ENCODE results near the gene EYS. TPM values are rescaled to one million over a fixed set of nuclear protein-coding genes. Genes with fewer than 3 reads are reported as not detected.

The EYS gene
- polyA plus RNA-seq, 2 of the 4 experiments (the other 2 are of a cell fraction), result 0.03 to 0.06 TPM

GRCh38 chr6:64874776-64875175 is 832.2 kb downstream of the EYS start (continued):
- TF ChIP-seq HMGXB4 (CRISPR knock-in tag; IDR thresholded peaks at IDR 0.05; ENCODE audit: borderline replicate concordance) (no peak), SMC3 (IDR thresholded peaks at IDR 0.05) (no peak), HOXA7 (CRISPR knock-in tag; IDR thresholded peaks at IDR 0.05) (no peak), JUNB (IDR thresholded peaks at IDR 0.05) (no peak), RNF2 (IDR thresholded peaks at IDR 0.05; ENCODE audit: borderline replicate concordance, low read depth) (no peak), PBX3 (IDR thresholded peaks at IDR 0.05) (no peak)
- TF ChIP-seq, protein P1, sequence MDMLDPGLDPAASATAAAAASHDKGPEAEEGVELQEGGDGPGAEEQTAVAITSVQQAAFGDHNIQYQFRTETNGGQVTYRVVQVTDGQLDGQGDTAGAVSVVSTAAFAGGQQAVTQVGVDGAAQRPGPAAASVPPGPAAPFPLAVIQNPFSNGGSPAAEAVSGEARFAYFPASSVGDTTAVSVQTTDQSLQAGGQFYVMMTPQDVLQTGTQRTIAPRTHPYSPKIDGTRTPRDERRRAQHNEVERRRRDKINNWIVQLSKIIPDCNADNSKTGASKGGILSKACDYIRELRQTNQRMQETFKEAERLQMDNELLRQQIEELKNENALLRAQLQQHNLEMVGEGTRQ (IDR thresholded peaks at IDR 0.05), result no peak

DNA sequence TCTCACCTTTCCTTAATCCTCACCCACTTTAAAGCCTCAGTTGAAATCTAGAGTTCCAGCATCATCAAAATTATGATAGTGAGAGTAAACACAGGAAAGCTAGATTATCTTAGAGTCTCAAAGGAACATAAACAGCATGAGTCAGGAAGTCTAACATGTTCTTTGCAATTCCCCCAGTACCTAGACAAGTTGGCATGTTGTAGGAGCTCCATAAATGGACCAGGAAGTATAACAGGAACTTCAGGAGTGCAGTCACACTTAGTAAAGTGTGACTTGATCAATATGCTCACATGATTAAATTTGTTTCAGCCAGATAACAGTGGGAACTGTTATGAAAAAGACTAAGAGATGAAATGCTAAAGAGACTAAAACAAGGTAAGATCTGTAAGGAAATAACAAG is 834.4 kb downstream of the EYS start:
- Histone ChIP-seq H3K4me3 (no peak overlapping the region), H3K4me2 (no peak overlapping the region), H3K27ac (no peak overlapping the region), H3K9me3 (no peaks in the 10 kb centered on the region), H3K4me1 (no peaks in the 10 kb centered on the region)
- no peak for FAIRE-seq
- no peak for DNase-seq (ENCODE audit: low read depth in 1 of 2, low spot score in 1 of 2)
- no peak for ATAC-seq
- TF ChIP-seq CTCF (IDR thresholded peaks at IDR 0.05), result no peak
- TF ChIP-seq PBX3 (IDR thresholded peaks at IDR 0.05), result no peak
- TF ChIP-seq ESRRA (IDR thresholded peaks at IDR 0.05; ENCODE audit: borderline replicate concordance, low read length), result no peak
- TF ChIP-seq ZC3H11A (IDR thresholded peaks at IDR 0.05), result no peak
- no peak for TF ChIP-seq NPAS2 (CRISPR knock-in tag; IDR thresholded peaks at IDR 0.05; ENCODE audit: borderline replicate concordance)
- no peak for TF ChIP-seq MAFK (IDR thresholded peaks at IDR 0.05; ENCODE audit: partially characterized antibody)
- no peak for TF ChIP-seq RARB (CRISPR knock-in tag; IDR thresholded peaks at IDR 0.05)
- no peak for TF ChIP-seq KDM1A (IDR thresholded peaks at IDR 0.05; ENCODE audit: low read depth)
- TF ChIP-seq SREBF2 (IDR thresholded peaks at IDR 0.05), result no peak
- no peak for TF ChIP-seq REST (IDR thresholded peaks at IDR 0.05)
- TF ChIP-seq, protein P1 (IDR thresholded peaks at IDR 0.05), result no peak
- no peak for TF ChIP-seq CHD4 (IDR thresholded peaks at IDR 0.05; ENCODE audit: borderline replicate concordance)
- no peak for TF ChIP-seq MYC (IDR thresholded peaks at IDR 0.05; ENCODE audit: borderline replicate concordance, low read length)
- no peak for TF ChIP-seq POLR2A (IDR thresholded peaks at IDR 0.05; ENCODE audit: low read length)
- no peak for TF ChIP-seq CHD2 (IDR thresholded peaks at IDR 0.05; ENCODE audit: low read length, partially characterized antibody)
- no peak for TF ChIP-seq CEBPB (IDR thresholded peaks at IDR 0.05)
- CTCF ChIA-PET, result no interaction called here
- POLR2A ChIA-PET, result no interaction called here

Measured in A549 (cell line).